ENCODE data around the gene PTPRB.
"Not testable (repeated sequence)": the region's sequence is repeated elsewhere in the genome, so short reads cannot be mapped to it uniquely, and the experiment has no call there.

Gene PTPRB

DNA sequence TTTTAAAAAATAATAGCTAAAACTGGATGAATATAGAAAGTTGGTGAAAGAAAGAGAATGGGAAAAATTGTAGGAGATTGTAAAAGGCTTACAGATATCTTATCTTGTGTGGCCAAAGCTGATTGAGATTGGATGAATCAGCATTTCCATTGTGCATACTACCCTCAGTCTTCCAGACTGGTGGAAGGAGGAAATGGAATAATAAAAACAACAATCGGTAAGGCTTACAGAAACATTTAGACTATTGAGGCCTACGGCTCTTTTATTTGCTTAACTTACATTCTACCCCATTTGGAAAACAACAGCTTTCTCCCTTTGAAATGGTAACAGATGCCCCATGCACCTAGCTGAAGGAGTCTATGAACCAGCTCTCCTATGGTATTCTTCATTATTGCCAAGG, 129.8 kb downstream of the PTPRB start:
- no peak overlapping the region for H2AK5ac ChIP-seq (ENCODE audit: low read length)
- H3K79me2 ChIP-seq (ENCODE audit: control insufficient read depth, insufficient read depth, low read length) = no peaks in the 10 kb centered on the region
- no peaks in the 10 kb centered on the region for H3K4me1 ChIP-seq (ENCODE audit: control insufficient read depth, low read depth, low read length)
- no peak overlapping the region for H3K56ac ChIP-seq (ENCODE audit: low read length)
- H2BK120ac ChIP-seq (ENCODE audit: low read depth, low read length) = no peak overlapping the region
- H4K8ac ChIP-seq (ENCODE audit: low read depth, low read length) = no peak overlapping the region
- H2BK15ac ChIP-seq (replicated peaks; ENCODE audit: low read depth) = no peak overlapping the region
- no peaks in the 10 kb centered on the region for H3K27me3 ChIP-seq (ENCODE audit: insufficient read depth, low read length, poor library complexity)
- H3K23ac ChIP-seq (ENCODE audit: low read length) = no peak overlapping the region
- no peak overlapping the region for H3K27ac ChIP-seq (ENCODE audit: low read depth, low read length)
- H3K79me1 ChIP-seq (ENCODE audit: low read length) = no peaks in the 10 kb centered on the region
- WGBS (ENCODE audit: extremely low coverage, insufficient coverage, low lambda C conversion rate) = no CpG with 5 or more reads among the region's 2 CpGs
- no peak overlapping the region for H3K4ac ChIP-seq (ENCODE audit: low read depth, low read length)
- peak; percentile 55 for DNase-seq
- H3K4me2 ChIP-seq (ENCODE audit: low read length) = no peak overlapping the region
- no peak overlapping the region for H3K18ac ChIP-seq (ENCODE audit: low read length)
- no peaks in the 10 kb centered on the region for H3K36me3 ChIP-seq (ENCODE audit: control insufficient read depth, insufficient read depth, low read length)
- no peak overlapping the region for H3K9ac ChIP-seq (ENCODE audit: low read length)
- no peak overlapping the region for H2BK5ac ChIP-seq (ENCODE audit: low read length)
- H4K5ac ChIP-seq (ENCODE audit: low read length) = no peak overlapping the region
- H3K4me3 ChIP-seq (ENCODE audit: low read length) = no peak overlapping the region

GRCh38 chr12:70497508-70497907, 139.7 kb downstream of the PTPRB start:
- no peak overlapping the region for H2AK5ac ChIP-seq (ENCODE audit: low read length)

GRCh38 chr12:70492904-70493303, 144.3 kb downstream of the PTPRB start:
- not testable (repeated sequence) for H2BK120ac ChIP-seq (ENCODE audit: low read depth, low read length); H3K18ac ChIP-seq (ENCODE audit: low read length); H3K4me3 ChIP-seq (ENCODE audit: low read length); H3K27me3 ChIP-seq (ENCODE audit: insufficient read depth, low read length, poor library complexity); H3K27ac ChIP-seq (ENCODE audit: low read depth, low read length); H3K4me1 ChIP-seq (ENCODE audit: control insufficient read depth, low read depth, low read length); H3K79me1 ChIP-seq (ENCODE audit: low read length); H3K23ac ChIP-seq (ENCODE audit: low read length); H2BK15ac ChIP-seq (replicated peaks; ENCODE audit: low read depth); H2AK5ac ChIP-seq (ENCODE audit: low read length); H3K56ac ChIP-seq (ENCODE audit: low read length); H4K8ac ChIP-seq (ENCODE audit: low read depth, low read length); H3K9ac ChIP-seq (ENCODE audit: low read length); H3K4ac ChIP-seq (ENCODE audit: low read depth, low read length); H3K4me2 ChIP-seq (ENCODE audit: low read length); H4K5ac ChIP-seq (ENCODE audit: low read length); DNase-seq; H3K79me2 ChIP-seq (ENCODE audit: control insufficient read depth, insufficient read depth, low read length); H3K36me3 ChIP-seq (ENCODE audit: control insufficient read depth, insufficient read depth, low read length); H2BK5ac ChIP-seq (ENCODE audit: low read length)
- no CpG with 5 or more reads among the region's 1 CpG for WGBS (ENCODE audit: extremely low coverage, insufficient coverage, low lambda C conversion rate)

More at GRCh38 chr12:70497508-70497907, 139.7 kb downstream of the PTPRB start:
- no peak overlapping the region for H3K18ac ChIP-seq (ENCODE audit: low read length)
- DNase-seq = no peak
- H3K56ac ChIP-seq (ENCODE audit: low read length) = no peak overlapping the region
- no peak overlapping the region for H3K9ac ChIP-seq (ENCODE audit: low read length)
- H3K4me3 ChIP-seq (ENCODE audit: low read length) = no peak overlapping the region
- H3K27ac ChIP-seq (ENCODE audit: low read depth, low read length) = no peak overlapping the region
- H3K79me1 ChIP-seq (ENCODE audit: low read length) = no peaks in the 10 kb centered on the region
- no peak overlapping the region for H3K4ac ChIP-seq (ENCODE audit: low read depth, low read length)
- H2BK5ac ChIP-seq (ENCODE audit: low read length) = no peak overlapping the region
- no peak overlapping the region for H2BK15ac ChIP-seq (replicated peaks; ENCODE audit: low read depth)
- H4K5ac ChIP-seq (ENCODE audit: low read length) = no peak overlapping the region
- H3K36me3 ChIP-seq (ENCODE audit: control insufficient read depth, insufficient read depth, low read length) = no peaks in the 10 kb centered on the region
- H3K4me1 ChIP-seq (ENCODE audit: control insufficient read depth, low read depth, low read length) = no peaks in the 10 kb centered on the region
- WGBS (ENCODE audit: extremely low coverage, insufficient coverage, low lambda C conversion rate) = no CpG with 5 or more reads among the region's 5 CpGs
- no peak overlapping the region for H3K23ac ChIP-seq (ENCODE audit: low read length)
- no peaks in the 10 kb centered on the region for H3K79me2 ChIP-seq (ENCODE audit: control insufficient read depth, insufficient read depth, low read length)
- no peak overlapping the region for H3K4me2 ChIP-seq (ENCODE audit: low read length)
- no peak overlapping the region for H2BK120ac ChIP-seq (ENCODE audit: low read depth, low read length)
- H3K27me3 ChIP-seq (ENCODE audit: insufficient read depth, low read length, poor library complexity) = no peaks in the 10 kb centered on the region
- H4K8ac ChIP-seq (ENCODE audit: low read depth, low read length) = no peak overlapping the region

DNA sequence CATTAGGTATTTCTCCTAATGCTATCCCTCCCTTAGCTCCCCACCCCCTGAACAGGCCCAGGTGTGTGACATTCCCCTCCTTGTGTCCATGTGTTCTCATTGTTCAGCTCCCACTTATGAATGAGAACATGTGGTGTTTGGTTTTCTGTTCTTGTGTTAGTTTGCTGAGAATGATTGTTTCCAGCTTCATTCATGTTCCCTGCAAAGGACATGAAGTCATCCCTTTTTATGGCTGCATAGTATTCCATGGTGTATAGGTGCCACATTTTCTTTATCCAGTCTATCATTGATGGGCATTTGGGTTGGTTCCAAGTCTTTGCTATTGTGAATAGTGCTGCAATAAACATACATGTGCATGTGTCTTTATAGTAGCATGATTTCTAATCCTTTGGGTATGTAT, 146.3 kb downstream of the PTPRB start:
- H2BK15ac ChIP-seq (replicated peaks; ENCODE audit: low read depth); H2AK5ac ChIP-seq (ENCODE audit: low read length); H3K23ac ChIP-seq (ENCODE audit: low read length); H3K4me2 ChIP-seq (ENCODE audit: low read length); H2BK5ac ChIP-seq (ENCODE audit: low read length); H3K36me3 ChIP-seq (ENCODE audit: control insufficient read depth, insufficient read depth, low read length); H2BK120ac ChIP-seq (ENCODE audit: low read depth, low read length); H3K79me2 ChIP-seq (ENCODE audit: control insufficient read depth, insufficient read depth, low read length); H4K8ac ChIP-seq (ENCODE audit: low read depth, low read length); H3K9ac ChIP-seq (ENCODE audit: low read length); H3K56ac ChIP-seq (ENCODE audit: low read length); H3K79me1 ChIP-seq (ENCODE audit: low read length); H3K18ac ChIP-seq (ENCODE audit: low read length); H3K4me1 ChIP-seq (ENCODE audit: control insufficient read depth, low read depth, low read length); H3K4me3 ChIP-seq (ENCODE audit: low read length); DNase-seq; H3K27ac ChIP-seq (ENCODE audit: low read depth, low read length); H4K5ac ChIP-seq (ENCODE audit: low read length); H3K27me3 ChIP-seq (ENCODE audit: insufficient read depth, low read length, poor library complexity); H3K4ac ChIP-seq (ENCODE audit: low read depth, low read length): not testable (repeated sequence)

- no peaks in the 10 kb centered on the region for H3K27me3 ChIP-seq (ENCODE audit: insufficient read depth, low read length, poor library complexity)
- no CpG with 5 or more reads among the region's 2 CpGs for WGBS (ENCODE audit: extremely low coverage, insufficient coverage, low lambda C conversion rate)
- no peak overlapping the region for H3K4ac ChIP-seq (ENCODE audit: low read depth, low read length)
- H3K4me3 ChIP-seq (ENCODE audit: low read length) = no peak overlapping the region
- no peak overlapping the region for H3K56ac ChIP-seq (ENCODE audit: low read length)
- no peak for DNase-seq
- no peak overlapping the region for H4K8ac ChIP-seq (ENCODE audit: low read depth, low read length)
- H4K5ac ChIP-seq (ENCODE audit: low read length) = no peak overlapping the region
- H3K18ac ChIP-seq (ENCODE audit: low read length) = no peak overlapping the region
- no peak overlapping the region for H3K9ac ChIP-seq (ENCODE audit: low read length)
- H3K27ac ChIP-seq (ENCODE audit: low read depth, low read length) = no peak overlapping the region
- H3K4me2 ChIP-seq (ENCODE audit: low read length) = no peak overlapping the region
- H2AK5ac ChIP-seq (ENCODE audit: low read length) = no peak overlapping the region
- no peaks in the 10 kb centered on the region for H3K79me1 ChIP-seq (ENCODE audit: low read length)
- no peak overlapping the region for H2BK15ac ChIP-seq (replicated peaks; ENCODE audit: low read depth)
- H2BK120ac ChIP-seq (ENCODE audit: low read depth, low read length) = no peak overlapping the region
- no peak overlapping the region for H3K23ac ChIP-seq (ENCODE audit: low read length)
- H3K4me1 ChIP-seq (ENCODE audit: control insufficient read depth, low read depth, low read length) = no peaks in the 10 kb centered on the region
- H3K36me3 ChIP-seq (ENCODE audit: control insufficient read depth, insufficient read depth, low read length) = no peaks in the 10 kb centered on the region
- no peaks in the 10 kb centered on the region for H3K79me2 ChIP-seq (ENCODE audit: control insufficient read depth, insufficient read depth, low read length)
- H2BK5ac ChIP-seq (ENCODE audit: low read length) = no peak overlapping the region
These were observed 149.8 kb downstream of the PTPRB start for GRCh38 chr12:70487440-70487839.

DNA sequence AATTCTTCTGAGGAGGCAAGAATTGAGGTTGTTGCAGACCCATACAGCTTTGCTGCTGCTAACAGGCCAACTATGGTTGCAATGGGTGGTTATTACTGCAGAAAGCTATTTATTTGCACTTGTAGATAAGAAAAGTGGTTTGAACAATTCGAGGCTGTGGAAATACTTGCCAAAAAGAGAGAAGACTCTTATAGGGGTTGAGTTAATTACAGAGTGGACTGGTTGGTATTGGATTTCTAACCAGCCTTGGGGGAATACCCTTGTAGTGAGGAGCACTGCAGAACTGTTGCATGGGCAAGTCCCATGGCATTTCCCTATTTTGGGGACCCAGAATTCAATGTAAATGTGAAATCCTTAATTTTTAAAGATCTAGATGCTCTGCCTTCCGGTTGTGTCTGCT, 150.6 kb downstream of the PTPRB start:
- no peaks in the 10 kb centered on the region for H3K4me1 ChIP-seq (ENCODE audit: control insufficient read depth, low read depth, low read length)
- H4K8ac ChIP-seq (ENCODE audit: low read depth, low read length) = no peak overlapping the region
- no peak overlapping the region for H3K18ac ChIP-seq (ENCODE audit: low read length)
- no peaks in the 10 kb centered on the region for H3K79me1 ChIP-seq (ENCODE audit: low read length)
- no peak overlapping the region for H3K27ac ChIP-seq (ENCODE audit: low read depth, low read length)
- H3K56ac ChIP-seq (ENCODE audit: low read length) = no peak overlapping the region
- no peak overlapping the region for H2BK15ac ChIP-seq (replicated peaks; ENCODE audit: low read depth)
- no peak overlapping the region for H2BK5ac ChIP-seq (ENCODE audit: low read length)
- no CpG with 5 or more reads among the region's 2 CpGs for WGBS (ENCODE audit: extremely low coverage, insufficient coverage, low lambda C conversion rate)
- H3K23ac ChIP-seq (ENCODE audit: low read length) = no peak overlapping the region
- no peak overlapping the region for H4K5ac ChIP-seq (ENCODE audit: low read length)
- H3K4me3 ChIP-seq (ENCODE audit: low read length) = no peak overlapping the region
- no peaks in the 10 kb centered on the region for H3K36me3 ChIP-seq (ENCODE audit: control insufficient read depth, insufficient read depth, low read length)
- DNase-seq = no peak
- no peak overlapping the region for H2AK5ac ChIP-seq (ENCODE audit: low read length)
- no peak overlapping the region for H3K4me2 ChIP-seq (ENCODE audit: low read length)
- no peak overlapping the region for H3K9ac ChIP-seq (ENCODE audit: low read length)
- no peak overlapping the region for H2BK120ac ChIP-seq (ENCODE audit: low read depth, low read length)
- H3K79me2 ChIP-seq (ENCODE audit: control insufficient read depth, insufficient read depth, low read length) = no peaks in the 10 kb centered on the region
- no peak overlapping the region for H3K4ac ChIP-seq (ENCODE audit: low read depth, low read length)
- H3K27me3 ChIP-seq (ENCODE audit: insufficient read depth, low read length, poor library complexity) = no peaks in the 10 kb centered on the region
